Panc1 (cell line): ENCODE results near the gene GRIK5.

ENCODE experiments used
- POLR2AphosphoS5 ChIP-seq: IDR thresholded peaks from 2 replicates; pipeline ENCODE4 v1.6.1; 2012; ENCODE audit warnings: mild to moderate bottlenecking, low read depth, low read length, moderate library complexity
- SIN3A ChIP-seq: IDR thresholded peaks from 2 replicates; pipeline ENCODE4 v1.6.1; 2012; ENCODE audit warnings: low read depth, mild to moderate bottlenecking, low read length, moderate library complexity, borderline replicate concordance; ENCODE audit not compliant: insufficient read depth
- TCF7L2 ChIP-seq: IDR thresholded peaks from 2 replicates; pipeline ENCODE4 v1.6.1; 2011; ENCODE audit warnings: mild to moderate bottlenecking, low read depth, low read length, inconsistent platforms
- TF ChIP-seq, protein P1 (sequence below): fragments of 450-650 bp; IDR thresholded peaks from 2 replicates; pipeline ENCODE4 v1.5.1; 2017; ENCODE audit warnings: mild to moderate bottlenecking
- TF ChIP-seq, protein P2 (sequence below), 2 experiments: IDR thresholded peaks; 2 replicates each; pipeline ENCODE4 v1.6.1; 2011 to 2012; ENCODE audit warnings: low read depth in 2 of 2, control low read depth in 1 of 2, low read length in 1 of 2, mild to moderate bottlenecking in 1 of 2, moderate library complexity in 1 of 2; ENCODE audit not compliant: insufficient read depth in 1 of 2

DNA sequence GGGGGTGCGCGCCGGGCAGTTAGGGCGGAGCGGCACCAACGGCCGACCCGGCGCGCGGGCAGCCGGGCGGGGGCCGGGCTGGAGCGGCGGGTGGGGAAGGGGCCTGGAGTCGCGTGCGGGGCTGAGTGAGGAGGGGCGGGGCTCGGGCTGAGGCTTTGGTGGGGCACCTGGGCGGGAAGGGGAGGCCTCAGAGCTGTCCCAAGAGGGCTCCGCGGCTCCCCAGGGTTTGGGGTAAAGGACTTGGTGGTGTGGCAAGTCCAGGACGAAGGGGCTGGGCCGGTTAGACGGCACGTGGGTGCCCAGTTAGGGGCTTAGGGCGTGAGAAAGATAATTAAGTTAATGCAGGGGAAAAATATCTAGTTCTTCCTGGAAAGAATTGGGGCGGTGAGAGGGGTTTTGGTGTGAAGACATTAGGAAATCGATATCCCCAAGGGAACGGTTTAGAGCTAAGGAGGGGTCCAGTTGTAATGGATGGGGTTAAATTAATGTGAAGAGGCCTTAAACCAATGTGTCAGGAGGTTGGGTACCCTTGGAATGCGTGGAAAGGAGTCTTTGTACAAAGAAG, 6.5 kb upstream of the GRIK5 start:
- TF ChIP-seq, protein P1, sequence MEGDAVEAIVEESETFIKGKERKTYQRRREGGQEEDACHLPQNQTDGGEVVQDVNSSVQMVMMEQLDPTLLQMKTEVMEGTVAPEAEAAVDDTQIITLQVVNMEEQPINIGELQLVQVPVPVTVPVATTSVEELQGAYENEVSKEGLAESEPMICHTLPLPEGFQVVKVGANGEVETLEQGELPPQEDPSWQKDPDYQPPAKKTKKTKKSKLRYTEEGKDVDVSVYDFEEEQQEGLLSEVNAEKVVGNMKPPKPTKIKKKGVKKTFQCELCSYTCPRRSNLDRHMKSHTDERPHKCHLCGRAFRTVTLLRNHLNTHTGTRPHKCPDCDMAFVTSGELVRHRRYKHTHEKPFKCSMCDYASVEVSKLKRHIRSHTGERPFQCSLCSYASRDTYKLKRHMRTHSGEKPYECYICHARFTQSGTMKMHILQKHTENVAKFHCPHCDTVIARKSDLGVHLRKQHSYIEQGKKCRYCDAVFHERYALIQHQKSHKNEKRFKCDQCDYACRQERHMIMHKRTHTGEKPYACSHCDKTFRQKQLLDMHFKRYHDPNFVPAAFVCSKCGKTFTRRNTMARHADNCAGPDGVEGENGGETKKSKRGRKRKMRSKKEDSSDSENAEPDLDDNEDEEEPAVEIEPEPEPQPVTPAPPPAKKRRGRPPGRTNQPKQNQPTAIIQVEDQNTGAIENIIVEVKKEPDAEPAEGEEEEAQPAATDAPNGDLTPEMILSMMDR, result no peak
- TF ChIP-seq, protein P2, sequence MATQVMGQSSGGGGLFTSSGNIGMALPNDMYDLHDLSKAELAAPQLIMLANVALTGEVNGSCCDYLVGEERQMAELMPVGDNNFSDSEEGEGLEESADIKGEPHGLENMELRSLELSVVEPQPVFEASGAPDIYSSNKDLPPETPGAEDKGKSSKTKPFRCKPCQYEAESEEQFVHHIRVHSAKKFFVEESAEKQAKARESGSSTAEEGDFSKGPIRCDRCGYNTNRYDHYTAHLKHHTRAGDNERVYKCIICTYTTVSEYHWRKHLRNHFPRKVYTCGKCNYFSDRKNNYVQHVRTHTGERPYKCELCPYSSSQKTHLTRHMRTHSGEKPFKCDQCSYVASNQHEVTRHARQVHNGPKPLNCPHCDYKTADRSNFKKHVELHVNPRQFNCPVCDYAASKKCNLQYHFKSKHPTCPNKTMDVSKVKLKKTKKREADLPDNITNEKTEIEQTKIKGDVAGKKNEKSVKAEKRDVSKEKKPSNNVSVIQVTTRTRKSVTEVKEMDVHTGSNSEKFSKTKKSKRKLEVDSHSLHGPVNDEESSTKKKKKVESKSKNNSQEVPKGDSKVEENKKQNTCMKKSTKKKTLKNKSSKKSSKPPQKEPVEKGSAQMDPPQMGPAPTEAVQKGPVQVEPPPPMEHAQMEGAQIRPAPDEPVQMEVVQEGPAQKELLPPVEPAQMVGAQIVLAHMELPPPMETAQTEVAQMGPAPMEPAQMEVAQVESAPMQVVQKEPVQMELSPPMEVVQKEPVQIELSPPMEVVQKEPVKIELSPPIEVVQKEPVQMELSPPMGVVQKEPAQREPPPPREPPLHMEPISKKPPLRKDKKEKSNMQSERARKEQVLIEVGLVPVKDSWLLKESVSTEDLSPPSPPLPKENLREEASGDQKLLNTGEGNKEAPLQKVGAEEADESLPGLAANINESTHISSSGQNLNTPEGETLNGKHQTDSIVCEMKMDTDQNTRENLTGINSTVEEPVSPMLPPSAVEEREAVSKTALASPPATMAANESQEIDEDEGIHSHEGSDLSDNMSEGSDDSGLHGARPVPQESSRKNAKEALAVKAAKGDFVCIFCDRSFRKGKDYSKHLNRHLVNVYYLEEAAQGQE (IDR thresholded peaks at IDR 0.05; ENCODE audit: insufficient read depth in 1 of 2, low read depth in 2 of 2, low read length in 1 of 2), result no peak
- no peak for TF ChIP-seq POLR2AphosphoS5
- no peak for TF ChIP-seq SIN3A
- no peak for TF ChIP-seq TCF7L2
